ENCODE results near the gene IMPG2. TPM values are rescaled to one million over a fixed set of nuclear protein-coding genes. Genes with fewer than 3 reads are reported as not detected.

IMPG2 gene
- total RNA-seq, 1 donor from 2014 or later = 2.4 TPM

DNA sequence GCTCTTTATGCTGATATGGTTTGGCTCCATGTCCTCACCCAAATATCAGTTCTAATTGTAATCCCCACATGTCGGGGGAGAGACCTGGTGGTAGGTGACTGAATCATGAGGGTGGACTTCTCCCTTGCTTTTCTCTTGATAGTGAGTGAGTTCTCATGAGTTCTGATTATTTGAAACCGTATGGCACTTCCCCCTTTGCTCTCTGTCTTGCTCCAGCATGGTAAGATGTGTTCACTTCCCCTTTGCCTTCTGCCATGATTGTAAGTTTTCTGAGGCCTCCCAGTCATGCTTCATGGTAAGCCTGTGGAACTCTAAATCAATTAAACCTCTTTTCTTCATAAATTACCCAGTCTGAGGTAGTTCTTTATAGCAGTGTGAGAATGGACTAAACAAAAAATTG, 107.6 kb downstream of the IMPG2 start:
- no peaks in the 10 kb centered on the region for H3K4me1 Mint-ChIP-seq (ENCODE audit: low read depth, unreplicated experiment)
- TF ChIP-seq, protein P1, sequence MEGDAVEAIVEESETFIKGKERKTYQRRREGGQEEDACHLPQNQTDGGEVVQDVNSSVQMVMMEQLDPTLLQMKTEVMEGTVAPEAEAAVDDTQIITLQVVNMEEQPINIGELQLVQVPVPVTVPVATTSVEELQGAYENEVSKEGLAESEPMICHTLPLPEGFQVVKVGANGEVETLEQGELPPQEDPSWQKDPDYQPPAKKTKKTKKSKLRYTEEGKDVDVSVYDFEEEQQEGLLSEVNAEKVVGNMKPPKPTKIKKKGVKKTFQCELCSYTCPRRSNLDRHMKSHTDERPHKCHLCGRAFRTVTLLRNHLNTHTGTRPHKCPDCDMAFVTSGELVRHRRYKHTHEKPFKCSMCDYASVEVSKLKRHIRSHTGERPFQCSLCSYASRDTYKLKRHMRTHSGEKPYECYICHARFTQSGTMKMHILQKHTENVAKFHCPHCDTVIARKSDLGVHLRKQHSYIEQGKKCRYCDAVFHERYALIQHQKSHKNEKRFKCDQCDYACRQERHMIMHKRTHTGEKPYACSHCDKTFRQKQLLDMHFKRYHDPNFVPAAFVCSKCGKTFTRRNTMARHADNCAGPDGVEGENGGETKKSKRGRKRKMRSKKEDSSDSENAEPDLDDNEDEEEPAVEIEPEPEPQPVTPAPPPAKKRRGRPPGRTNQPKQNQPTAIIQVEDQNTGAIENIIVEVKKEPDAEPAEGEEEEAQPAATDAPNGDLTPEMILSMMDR (IDR thresholded peaks at IDR 0.05; ENCODE audit: partially characterized antibody, unreplicated experiment) = no peak
- H3K9me3 Mint-ChIP-seq (ENCODE audit: unreplicated experiment) = peaks cover 8% of the 10 kb centered on the region
- no peak overlapping the region for H3K27ac Mint-ChIP-seq (ENCODE audit: unreplicated experiment)
- no peak overlapping the region for H3K4me3 Mint-ChIP-seq (ENCODE audit: unreplicated experiment)
- peaks cover 15% of the 10 kb centered on the region for H3K36me3 Mint-ChIP-seq (ENCODE audit: unreplicated experiment)
- H3K27me3 Mint-ChIP-seq (ENCODE audit: unreplicated experiment) = peaks cover 3% of the 10 kb centered on the region
- no peak for DNase-seq

DNA sequence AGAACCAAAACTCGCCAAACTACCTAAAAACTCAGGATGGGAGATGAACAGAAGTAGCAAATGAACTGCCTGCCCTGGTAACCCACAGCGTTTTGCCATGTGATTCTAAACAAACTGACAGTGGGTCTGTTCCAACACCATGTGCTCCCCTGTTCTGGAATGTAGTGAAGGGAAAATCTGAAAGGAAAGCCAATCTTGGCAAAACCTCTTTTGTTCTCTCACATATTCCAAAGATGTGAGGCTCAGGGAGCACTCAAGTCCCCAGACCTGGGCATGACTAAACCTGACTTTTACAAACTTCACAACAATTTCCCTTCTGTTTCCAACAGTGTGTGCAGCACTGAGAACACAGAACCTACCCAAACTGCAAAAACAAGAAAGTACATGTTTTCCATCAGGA, 116.1 kb downstream of the IMPG2 start:
- Mint-ChIP-seq H3K27ac (ENCODE audit: unreplicated experiment) (no peak overlapping the region), H3K36me3 (ENCODE audit: unreplicated experiment) (no peaks in the 10 kb centered on the region), H3K9me3 (ENCODE audit: unreplicated experiment) (peaks cover 4% of the 10 kb centered on the region), H3K4me1 (ENCODE audit: low read depth, unreplicated experiment) (no peaks in the 10 kb centered on the region), H3K4me3 (ENCODE audit: unreplicated experiment) (no peak overlapping the region), H3K27me3 (ENCODE audit: unreplicated experiment) (no peaks in the 10 kb centered on the region)
- TF ChIP-seq, protein P1 (IDR thresholded peaks at IDR 0.05; ENCODE audit: partially characterized antibody, unreplicated experiment) = no peak
- no peak for DNase-seq

DNA sequence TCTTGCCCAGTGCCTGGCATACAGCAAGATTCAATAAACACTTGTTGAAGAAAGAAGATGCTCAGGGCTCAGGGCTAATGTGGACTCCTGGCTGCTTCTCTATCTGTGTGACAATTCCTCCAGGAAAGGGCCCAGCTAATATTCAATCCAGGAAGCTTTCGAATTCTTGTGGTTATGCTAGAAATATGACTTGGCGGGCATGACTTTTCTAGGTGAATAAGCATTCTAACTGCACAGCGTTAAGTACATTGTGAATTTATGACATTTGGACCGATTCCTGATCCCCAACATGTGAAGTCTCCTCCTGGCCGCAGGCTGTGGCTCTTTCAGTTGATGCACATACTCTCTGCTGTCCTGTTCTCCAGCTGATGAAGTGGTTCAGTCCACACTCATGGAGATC, 117.0 kb downstream of the IMPG2 start:
- H3K4me1 Mint-ChIP-seq (ENCODE audit: low read depth, unreplicated experiment) = no peaks in the 10 kb centered on the region
- TF ChIP-seq, protein P1 (IDR thresholded peaks at IDR 0.05; ENCODE audit: partially characterized antibody, unreplicated experiment) = no peak
- peaks cover 4% of the 10 kb centered on the region for H3K9me3 Mint-ChIP-seq (ENCODE audit: unreplicated experiment)
- no peak for DNase-seq
- H3K36me3 Mint-ChIP-seq (ENCODE audit: unreplicated experiment) = no peaks in the 10 kb centered on the region
- no peak overlapping the region for H3K27ac Mint-ChIP-seq (ENCODE audit: unreplicated experiment)
- H3K27me3 Mint-ChIP-seq (ENCODE audit: unreplicated experiment) = no peaks in the 10 kb centered on the region
- H3K4me3 Mint-ChIP-seq (ENCODE audit: unreplicated experiment) = no peak overlapping the region

DNA sequence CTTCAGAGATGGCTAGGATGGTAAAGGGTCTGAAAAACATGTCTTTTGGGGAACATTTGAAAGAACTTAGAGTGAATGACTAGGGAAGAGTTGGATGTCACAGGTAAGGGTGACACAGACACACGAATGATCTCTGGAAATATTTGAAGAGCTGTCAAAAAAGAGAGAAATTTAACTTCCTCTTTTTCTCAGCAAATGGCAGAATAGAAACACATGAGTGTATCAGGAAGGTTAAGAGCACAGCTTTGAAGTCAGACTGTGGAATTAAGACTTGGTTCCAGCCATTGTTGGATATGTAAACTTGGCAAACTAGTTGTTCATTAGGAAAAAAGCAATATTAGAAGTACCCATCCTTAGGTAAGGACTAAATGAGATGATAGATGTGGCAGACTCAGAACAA, 117.7 kb downstream of the IMPG2 start:
- Mint-ChIP-seq H3K27me3 (ENCODE audit: unreplicated experiment) (no peaks in the 10 kb centered on the region), H3K9me3 (ENCODE audit: unreplicated experiment) (peaks cover 4% of the 10 kb centered on the region), H3K27ac (ENCODE audit: unreplicated experiment) (no peak overlapping the region), H3K4me1 (ENCODE audit: low read depth, unreplicated experiment) (no peaks in the 10 kb centered on the region), H3K4me3 (ENCODE audit: unreplicated experiment) (no peak overlapping the region), H3K36me3 (ENCODE audit: unreplicated experiment) (no peaks in the 10 kb centered on the region)
- TF ChIP-seq, protein P1 (IDR thresholded peaks at IDR 0.05; ENCODE audit: partially characterized antibody, unreplicated experiment) = no peak
- no peak for DNase-seq

DNA sequence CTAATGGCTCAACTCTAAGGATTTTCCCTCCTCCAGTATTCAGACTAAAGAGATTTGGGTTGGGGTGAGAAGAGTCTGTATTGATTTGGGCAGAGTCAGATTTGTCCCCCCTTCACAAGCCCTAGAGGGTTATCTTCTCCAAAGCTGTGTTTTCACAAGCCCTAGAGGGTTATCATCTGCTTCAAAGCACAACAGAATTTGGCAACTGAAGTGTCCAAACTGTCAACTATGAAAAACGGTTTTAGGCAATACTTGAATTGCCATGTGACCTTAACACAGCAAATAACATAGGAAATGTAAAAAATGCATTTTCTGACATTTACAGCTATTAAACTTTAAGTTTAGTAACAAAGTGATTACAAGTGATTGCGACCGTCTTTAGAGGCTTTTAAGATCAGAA, 119.9 kb downstream of the IMPG2 start:
- Mint-ChIP-seq H3K9me3 (ENCODE audit: unreplicated experiment) (peaks cover 4% of the 10 kb centered on the region), H3K4me1 (ENCODE audit: low read depth, unreplicated experiment) (no peaks in the 10 kb centered on the region), H3K27me3 (ENCODE audit: unreplicated experiment) (no peaks in the 10 kb centered on the region), H3K27ac (ENCODE audit: unreplicated experiment) (no peak overlapping the region), H3K4me3 (ENCODE audit: unreplicated experiment) (no peak overlapping the region), H3K36me3 (ENCODE audit: unreplicated experiment) (no peaks in the 10 kb centered on the region)
- DNase-seq = no peak
- TF ChIP-seq, protein P1 (IDR thresholded peaks at IDR 0.05; ENCODE audit: partially characterized antibody, unreplicated experiment) = no peak
